SK-N-SH (cell line): ENCODE data around the gene BRD7. TPM values are rescaled to one million over a fixed set of nuclear protein-coding genes. Genes with fewer than 3 reads are reported as not detected.

Source experiments
- CTCF ChIA-PET: fragments of 300-600, 350-600 bp; formaldehyde crosslinking; extraction: SDS; loops from one replicate; lab custom pipeline; 2021; lab: Yijun Ruan, JAX
- POLR2A ChIA-PET: fragments of 350-600 bp; sonication (Branson Sonifier 250); formaldehyde crosslinking; extraction: SDS; loops from one replicate; lab custom pipeline; 2020; ENCODE audit warnings: antibody characterized with exemption, inconsistent platforms; lab: Yijun Ruan, JAX
- DNase-seq: peaks from one replicate; pipeline ENCODE4 v3.0.0; 2012
- H2AFZ ChIP-seq: fragments of 200-600 bp; sonication (generic); 2 replicates; pipeline ENCODE4 v1.8.1; 2016; ENCODE audit warnings: antibody characterized with exemption, mild to moderate bottlenecking, low read depth
- H3F3A ChIP-seq: fragments of 200-600 bp; sonication (generic); replicated peaks from 2 replicates; pipeline ENCODE3; 2016; ENCODE audit warnings: antibody characterized with exemption, mild to moderate bottlenecking; ENCODE audit not compliant: insufficient read depth
- H3K27ac ChIP-seq, 2 experiments: fragments of 200-500 bp in 1 of 2; fragments of 200-600 bp in 1 of 2; sonication (Bioruptor generic) in 1 of 2; sonication (generic), shearing (Covaris generic) in 1 of 2; 2 replicates each; pipeline versions ENCODE4 v1.5.1 to v1.6.1; 2014 to 2016; ENCODE audit warnings: low read depth in 2 of 2, inconsistent platforms in 1 of 2, low read length in 1 of 2, mild to moderate bottlenecking in 1 of 2, mixed read lengths in 1 of 2
- H3K27me3 ChIP-seq: fragments of 200-600 bp; sonication (generic), shearing (Covaris generic); 2 replicates; pipeline ENCODE4 v1.6.1; 2016; ENCODE audit warnings: mixed run types; ENCODE audit not compliant: insufficient read depth
- H3K36me3 ChIP-seq, 2 experiments: fragments of 200-500 bp in 1 of 2; fragments of 200-600 bp in 1 of 2; sonication (Bioruptor generic) in 1 of 2; sonication (generic) in 1 of 2; replicated peaks in 1 of 2; 2 replicates each; pipeline versions ENCODE3 to v1.5.1; 2014 to 2016; ENCODE audit warnings: low read length in 1 of 2, mild to moderate bottlenecking in 1 of 2; ENCODE audit not compliant: insufficient read depth in 2 of 2, control insufficient read depth in 1 of 2
- H3K4me1 ChIP-seq, 2 experiments: fragments of 200-500 bp in 1 of 2; fragments of 200-600 bp in 1 of 2; sonication (Bioruptor generic) in 1 of 2; sonication (generic), shearing (Covaris generic) in 1 of 2; 2 replicates each; pipeline versions ENCODE4 v1.5.1 to v1.6.1; 2014 to 2016; ENCODE audit warnings: low read depth in 1 of 2, low read length in 1 of 2, mixed run types in 1 of 2; ENCODE audit not compliant: insufficient read depth in 2 of 2, control insufficient read depth in 1 of 2
- H3K4me2 ChIP-seq: fragments of 200-600 bp; sonication (generic), shearing (Covaris generic); 2 replicates; pipeline ENCODE4 v1.6.1; 2017; ENCODE audit warnings: mixed run types
- H3K4me3 ChIP-seq, 2 experiments: fragments of 200-500 bp in 1 of 2; fragments of 200-600 bp in 1 of 2; sonication (Bioruptor generic) in 1 of 2; sonication (generic), shearing (Covaris generic) in 1 of 2; 2 replicates each; pipeline versions ENCODE4 v1.5.1 to v1.8.1; 2014 to 2016; ENCODE audit warnings: low read depth in 2 of 2, inconsistent platforms in 1 of 2, low read length in 1 of 2, mild to moderate bottlenecking in 1 of 2, mixed read lengths in 1 of 2, moderate library complexity in 1 of 2
- H3K79me2 ChIP-seq: fragments of 200-600 bp; sonication (generic); 2 replicates; pipeline ENCODE4 v1.8.1; 2017; ENCODE audit warnings: mild to moderate bottlenecking; ENCODE audit not compliant: insufficient read depth
- H3K9ac ChIP-seq: fragments of 200-600 bp; sonication (generic); 2 replicates; pipeline ENCODE4 v1.6.1; 2017; ENCODE audit warnings: mixed run types
- H3K9me2 ChIP-seq: fragments of 200-600 bp; sonication (generic); 2 replicates; pipeline ENCODE4 v1.6.1; 2017; ENCODE audit warnings: mixed run types
- H3K9me3 ChIP-seq: fragments of 200-600 bp; sonication (generic); 2 replicates; pipeline ENCODE4 v1.6.1; 2017; ENCODE audit warnings: mixed run types, mild to moderate bottlenecking, moderate library complexity
- H4K20me1 ChIP-seq: fragments of 200-600 bp; sonication (generic); 2 replicates; pipeline ENCODE4 v1.6.1; 2017; ENCODE audit warnings: mild to moderate bottlenecking, mixed run types; ENCODE audit not compliant: insufficient read depth
- CHD2 ChIP-seq: fragments of 150-350 bp; IDR thresholded peaks from 2 replicates; pipeline ENCODE4 v1.6.1; 2018; ENCODE audit warnings: low read length; ENCODE audit not compliant: partially characterized antibody
- ELF1 ChIP-seq: IDR thresholded peaks from 2 replicates; pipeline ENCODE4 v1.4.0; 2012
- EZH2phosphoT487 ChIP-seq: fragments of 200-600 bp; sonication (generic); IDR thresholded peaks from 2 replicates; pipeline ENCODE4 v1.6.1; 2017; ENCODE audit warnings: low read depth, mixed run types, mild to moderate bottlenecking, antibody characterized with exemption, moderate library complexity, borderline replicate concordance
- FOSL2 ChIP-seq: IDR thresholded peaks from 2 replicates; pipeline ENCODE4 v1.4.0; 2012; ENCODE audit warnings: low read depth, mild to moderate bottlenecking, moderate library complexity, borderline replicate concordance
- FOXM1 ChIP-seq: IDR thresholded peaks from 2 replicates; pipeline ENCODE4 v1.4.0; 2012; ENCODE audit warnings: low read depth, mild to moderate bottlenecking
- IRF3 ChIP-seq: fragments of 150-350 bp; IDR thresholded peaks from 2 replicates; pipeline ENCODE4 v1.6.1; 2016; ENCODE audit warnings: mild to moderate bottlenecking, low read depth, low read length
- JUND ChIP-seq: IDR thresholded peaks from 2 replicates; pipeline ENCODE4 v1.4.0; 2012
- MXI1 ChIP-seq: IDR thresholded peaks from 2 replicates; pipeline ENCODE4 v1.6.1; 2012; ENCODE audit warnings: mild to moderate bottlenecking, low read depth, low read length, improper control_type of control experiment
- NFIC ChIP-seq: IDR thresholded peaks from 2 replicates; pipeline ENCODE4 v1.4.0; 2012; ENCODE audit warnings: borderline replicate concordance
- PBX3 ChIP-seq: IDR thresholded peaks from 2 replicates; pipeline ENCODE4; 2012
- POLR2AphosphoS5 ChIP-seq: IDR thresholded peaks from 2 replicates; pipeline ENCODE4 v1.6.1; 2012; ENCODE audit warnings: low read depth, low read length
- RFX5 ChIP-seq: IDR thresholded peaks from 2 replicates; pipeline ENCODE4 v1.6.1; 2012; ENCODE audit warnings: mild to moderate bottlenecking, improper control_type of control experiment, low read length
- SIN3A ChIP-seq: IDR thresholded peaks from 2 replicates; pipeline ENCODE4 v1.6.1; 2012; ENCODE audit warnings: low read depth, mild to moderate bottlenecking, low read length, moderate library complexity, borderline replicate concordance
- TCF12 ChIP-seq: IDR thresholded peaks from 2 replicates; pipeline ENCODE4 v1.4.0; 2012
- USF1 ChIP-seq: IDR thresholded peaks from 2 replicates; pipeline ENCODE4 v1.4.0; 2012; ENCODE audit warnings: low read depth, borderline replicate concordance
- USF2 ChIP-seq: fragments of 150-350 bp; IDR thresholded peaks from 2 replicates; pipeline ENCODE4 v1.6.1; 2017; ENCODE audit warnings: antibody characterized with exemption, low read length, low read depth, borderline replicate concordance
- WGBS: methylation state at CpG from one replicate; pipeline ENCODE4 v1.1.6; 2017; ENCODE audit warnings: low lambda C conversion rate; 5-methylcytosine and 5-hydroxymethylcytosine counted together
- polyA plus RNA-seq, 3 experiments: library from polyadenylated mRNA; depleted of rRNA; stranded (reverse); fragments of >200 nt; gene quantifications; 2 replicates each; pipeline ENCODE4 v1.2.3, GENCODE V29; 2012
- TF ChIP-seq, protein P1 (sequence below): IDR thresholded peaks from 2 replicates; pipeline ENCODE4 v1.4.0; 2012; ENCODE audit warnings: low read depth, borderline replicate concordance

BRD7 gene
- polyA plus RNA-seq, 1 of the 3 experiments (the other 2 are of a cell fraction), result 32.9 TPM

- no peak for DNase-seq
- WGBS, result 47% methylated on average over 3 of the region's 5 CpGs
- Histone ChIP-seq H3K4me3 (no peak overlapping the region), H3K27me3 (no peaks in the 10 kb centered on the region), H3K79me2 (no peaks in the 10 kb centered on the region), H4K20me1 (no peaks in the 10 kb centered on the region), H3K9me2 (no peaks in the 10 kb centered on the region), H3K27ac (no peak overlapping the region), H3K36me3 (no peaks in the 10 kb centered on the region), H2AFZ (no peak overlapping the region), H3K9ac (no peak overlapping the region), H3K9me3 (no peaks in the 10 kb centered on the region), H3K4me2 (no peak overlapping the region), H3F3A (no peaks in the 10 kb centered on the region), H3K4me1 (peaks cover 0 to 32% of the 10 kb centered on the region in 2 experiments; a peak in 1 of 4 replicates)
- CTCF ChIA-PET, result no interaction called here
- no peak for TF ChIP-seq IRF3
- TF ChIP-seq ELF1, result no peak
- no peak for TF ChIP-seq POLR2AphosphoS5
- TF ChIP-seq RFX5, result no peak
- TF ChIP-seq USF1, result no peak
- no peak for TF ChIP-seq SIN3A
- TF ChIP-seq TCF12, result no peak
- no peak for TF ChIP-seq FOXM1
- TF ChIP-seq MXI1, result no peak
- TF ChIP-seq, protein P1, sequence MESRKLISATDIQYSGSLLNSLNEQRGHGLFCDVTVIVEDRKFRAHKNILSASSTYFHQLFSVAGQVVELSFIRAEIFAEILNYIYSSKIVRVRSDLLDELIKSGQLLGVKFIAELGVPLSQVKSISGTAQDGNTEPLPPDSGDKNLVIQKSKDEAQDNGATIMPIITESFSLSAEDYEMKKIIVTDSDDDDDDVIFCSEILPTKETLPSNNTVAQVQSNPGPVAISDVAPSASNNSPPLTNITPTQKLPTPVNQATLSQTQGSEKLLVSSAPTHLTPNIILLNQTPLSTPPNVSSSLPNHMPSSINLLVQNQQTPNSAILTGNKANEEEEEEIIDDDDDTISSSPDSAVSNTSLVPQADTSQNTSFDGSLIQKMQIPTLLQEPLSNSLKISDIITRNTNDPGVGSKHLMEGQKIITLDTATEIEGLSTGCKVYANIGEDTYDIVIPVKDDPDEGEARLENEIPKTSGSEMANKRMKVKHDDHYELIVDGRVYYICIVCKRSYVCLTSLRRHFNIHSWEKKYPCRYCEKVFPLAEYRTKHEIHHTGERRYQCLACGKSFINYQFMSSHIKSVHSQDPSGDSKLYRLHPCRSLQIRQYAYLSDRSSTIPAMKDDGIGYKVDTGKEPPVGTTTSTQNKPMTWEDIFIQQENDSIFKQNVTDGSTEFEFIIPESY, result no peak
- TF ChIP-seq JUND, result no peak
- no peak for TF ChIP-seq FOSL2
- TF ChIP-seq PBX3, result no peak
- no peak for TF ChIP-seq USF2
- no peak for TF ChIP-seq EZH2phosphoT487
- TF ChIP-seq CHD2, result no peak
- TF ChIP-seq NFIC, result no peak
- POLR2A ChIA-PET, result no interaction called here
Observed at GRCh38 chr16:50398336-50398735, 29.5 kb upstream of the BRD7 start.
